A549 (cell line): ENCODE measurements around the gene NCOA3.

ENCODE experiments used
- BCL3 ChIP-seq: fragments of >200 bp; sonication (Bioruptor Twin); formaldehyde crosslinking; IDR thresholded peaks from 3 replicates; pipeline ENCODE4 v1.6.1; 2016
- CHD2 ChIP-seq: fragments of 150-350 bp; IDR thresholded peaks from 2 replicates; pipeline ENCODE4 v1.6.1; 2014; ENCODE audit warnings: low read length; ENCODE audit not compliant: partially characterized antibody
- CTCF ChIP-seq: fragments of >200 bp; sonication (Bioruptor Twin); formaldehyde crosslinking; IDR thresholded peaks from 3 replicates; pipeline ENCODE4 v1.5.1; 2016
- HOXA7 ChIP-seq: fragments of 250-450 bp; sonication (Bioruptor Pico); IDR thresholded peaks from 2 replicates; pipeline ENCODE4 v1.5.0; 2020; ENCODE audit warnings: mild to moderate bottlenecking, moderate library complexity
- MAZ ChIP-seq: fragments of 150-350 bp; IDR thresholded peaks from 2 replicates; pipeline ENCODE4 v1.6.1; 2014; ENCODE audit warnings: antibody characterized with exemption, low read depth, low read length, borderline replicate concordance
- NFE2L2 ChIP-seq: fragments of 150-350 bp; conservative IDR thresholded peaks from 2 replicates; pipeline ENCODE4 v1.6.1; 2014; ENCODE audit warnings: low read length
- RAD21 ChIP-seq, 2 experiments: fragments of >200 bp in 1 of 2; sonication (Bioruptor Twin) in 1 of 2; formaldehyde crosslinking in 1 of 2; IDR thresholded peaks in 1 of 2; conservative IDR thresholded peaks in 1 of 2; 2 replicates in 1 of 2; 3 replicates in 1 of 2; pipeline ENCODE4 v1.6.1; 2012 to 2018; ENCODE audit warnings: inconsistent platforms in 1 of 2
- RCOR1 ChIP-seq: fragments of 150-350 bp; IDR thresholded peaks from 2 replicates; pipeline ENCODE4 v1.6.1; 2014; ENCODE audit warnings: antibody characterized with exemption, low read length, low read depth
- REST ChIP-seq: fragments of 200-600 bp; sonication (generic); IDR thresholded peaks from 2 replicates; pipeline ENCODE4 v1.6.1; 2016; ENCODE audit warnings: antibody characterized with exemption, mild to moderate bottlenecking, moderate library complexity
- RNF2 ChIP-seq: fragments of 200-600 bp; sonication (generic); IDR thresholded peaks from 2 replicates; pipeline ENCODE4 v1.6.1; 2016; ENCODE audit warnings: low read depth, mild to moderate bottlenecking, antibody characterized with exemption, moderate library complexity, borderline replicate concordance
- TP53 ChIP-seq: fragments of 250-450 bp; sonication (Bioruptor Pico); IDR thresholded peaks from 2 replicates; pipeline ENCODE4 v1.5.0; 2021; ENCODE audit warnings: mild to moderate bottlenecking, moderate library complexity
- ZFP36 ChIP-seq: fragments of 450-650 bp; IDR thresholded peaks from 2 replicates; pipeline ENCODE4 v1.6.1; 2014; ENCODE audit warnings: borderline replicate concordance; ENCODE audit not compliant: partially characterized antibody
- ZSCAN20 ChIP-seq: fragments of 250-450 bp; sonication (Bioruptor Pico); IDR thresholded peaks from 2 replicates; pipeline ENCODE4 v1.8.0; 2022; ENCODE audit warnings: mild to moderate bottlenecking, moderate library complexity

GRCh38 chr20:47682916-47683315 is 181.2 kb downstream of the NCOA3 start:
- TF ChIP-seq CTCF (no peak), RCOR1 (no peak), RAD21 (conservative IDR thresholded peaks at IDR 0.05 in 1 of 2, IDR thresholded peaks at IDR 0.05 in 1 of 2) (no peak), HOXA7 (CRISPR knock-in tag) (no peak), NFE2L2 (no peak), CHD2 (no peak), ZFP36 (no peak), ZSCAN20 (CRISPR knock-in tag) (no peak), RNF2 (no peak), MAZ (no peak), TP53 (no peak), REST (no peak), BCL3 (no peak)
